Liver (tissue), 9 donors: Measurements from ENCODE around the gene DEFB110. TPM values are rescaled to one million over a fixed set of nuclear protein-coding genes. Genes with fewer than 3 reads are reported as not detected.

Experiments
- DNase-seq: peaks from one replicate; pipeline ENCODE4 v3.0.0-alpha.2; 2017; ENCODE audit warnings: low spot score
- H3K27ac ChIP-seq, 2 donors: one replicate each; pipeline ENCODE4 v1.7.0; 2013; ENCODE audit warnings: inconsistent platforms in 2 of 2, low read length in 2 of 2, control low read depth in 1 of 2, low read depth in 1 of 2, mild to moderate bottlenecking in 1 of 2
- H3K27me3 ChIP-seq, 4 donors: one replicate each; pipeline versions ENCODE4 v1.6.1 to v1.7.0; 2013; ENCODE audit warnings: low read length in 3 of 4, inconsistent platforms in 1 of 4, mild to moderate bottlenecking in 1 of 4, moderate library complexity in 1 of 4; ENCODE audit not compliant: control insufficient read depth in 4 of 4, insufficient read depth in 4 of 4
- H3K36me3 ChIP-seq, 4 donors: one replicate each; pipeline versions ENCODE4 v1.6.1 to v1.7.0; 2013; ENCODE audit warnings: low read length in 3 of 4, mild to moderate bottlenecking in 3 of 4, low read depth in 1 of 4, moderate library complexity in 1 of 4; ENCODE audit not compliant: control insufficient read depth in 4 of 4, insufficient read depth in 3 of 4
- H3K4me1 ChIP-seq, 4 donors: one replicate each; pipeline versions ENCODE4 v1.6.1 to v1.7.0; 2013; ENCODE audit warnings: low read length in 3 of 4, mild to moderate bottlenecking in 3 of 4, moderate library complexity in 1 of 4; ENCODE audit not compliant: control insufficient read depth in 4 of 4, insufficient read depth in 4 of 4
- H3K4me3 ChIP-seq, 3 donors: one replicate each; pipeline versions ENCODE4 v1.6.1 to v1.7.0; 2013; ENCODE audit warnings: low read length in 3 of 3, control low read depth in 1 of 3, low read depth in 1 of 3, mild to moderate bottlenecking in 1 of 3
- H3K9ac ChIP-seq, 2 donors: one replicate each; pipeline ENCODE4 v1.7.0; 2013; ENCODE audit warnings: low read length in 2 of 2, mild to moderate bottlenecking in 2 of 2, moderate library complexity in 2 of 2, control low read depth in 1 of 2, low read depth in 1 of 2
- H3K9me3 ChIP-seq, 4 donors: one replicate each; pipeline versions ENCODE4 v1.6.1 to v1.7.0; 2013; ENCODE audit warnings: low read length in 3 of 4; ENCODE audit not compliant: control insufficient read depth in 4 of 4
- EGR1 ChIP-seq, 2 donors: IDR thresholded peaks; 2 replicates each; pipeline ENCODE4 v1.6.1; 2016 to 2018; ENCODE audit warnings: antibody characterized with exemption in 2 of 2, low read depth in 2 of 2
- FOXA1 ChIP-seq: IDR thresholded peaks from 2 replicates; pipeline ENCODE4 v1.6.1; 2016; ENCODE audit warnings: antibody characterized with exemption
- FOXA2 ChIP-seq: IDR thresholded peaks from 2 replicates; pipeline ENCODE4 v1.6.1; 2016; ENCODE audit warnings: antibody characterized with exemption
- GABPA ChIP-seq, 2 donors: IDR thresholded peaks in 1 of 2; conservative IDR thresholded peaks in 1 of 2; 2 replicates each; pipeline ENCODE4 v1.6.1; 2016; ENCODE audit warnings: antibody characterized with exemption in 2 of 2, mild to moderate bottlenecking in 1 of 2, moderate library complexity in 1 of 2
- HNF4A ChIP-seq, 2 donors: conservative IDR thresholded peaks; 2 replicates each; pipeline ENCODE4 v1.6.1; 2016; ENCODE audit warnings: antibody characterized with exemption in 2 of 2, mild to moderate bottlenecking in 2 of 2
- HNF4G ChIP-seq: IDR thresholded peaks from 2 replicates; pipeline ENCODE4 v1.6.1; 2016; ENCODE audit warnings: antibody characterized with exemption
- JUND ChIP-seq, 2 donors: IDR thresholded peaks; 2 replicates each; pipeline ENCODE4 v1.6.1; 2016; ENCODE audit warnings: antibody characterized with exemption in 2 of 2
- NR2F2 ChIP-seq: IDR thresholded peaks from 2 replicates; pipeline ENCODE4 v1.6.1; 2016; ENCODE audit warnings: antibody characterized with exemption
- RAD21 ChIP-seq, 2 donors: IDR thresholded peaks; 2 replicates each; pipeline ENCODE4 v1.6.1; 2016; ENCODE audit warnings: antibody characterized with exemption in 2 of 2, mild to moderate bottlenecking in 2 of 2
- RXRA ChIP-seq, 2 donors: IDR thresholded peaks; 2 replicates each; pipeline ENCODE4 v1.6.1; 2017 to 2018; ENCODE audit warnings: antibody characterized with exemption in 2 of 2, mild to moderate bottlenecking in 1 of 2
- SP1 ChIP-seq: IDR thresholded peaks from 2 replicates; pipeline ENCODE4 v1.6.1; 2018; ENCODE audit warnings: antibody characterized with exemption, mild to moderate bottlenecking
- TAF1 ChIP-seq: conservative IDR thresholded peaks from 2 replicates; pipeline ENCODE4 v1.6.1; 2016; ENCODE audit warnings: antibody characterized with exemption, mild to moderate bottlenecking
- YY1 ChIP-seq: IDR thresholded peaks from 2 replicates; pipeline ENCODE4 v1.6.1; 2016; ENCODE audit warnings: antibody characterized with exemption, mild to moderate bottlenecking
- WGBS: extraction: QIAGEN DNeasy Blood & Tissue Kit; methylation state at CpG from one replicate; pipeline ENCODE4 v1.1.7; 2013; 5-methylcytosine and 5-hydroxymethylcytosine counted together
- polyA plus RNA-seq, 2 donors: library from polyadenylated mRNA; stranded (reverse) in 1 of 2; unstranded in 1 of 2; fragments of 200-250 nt in 1 of 2; fragments of >200 nt in 1 of 2; fragmentation: Nextera tagmentation in 1 of 2; extraction: Ambion mirVana in 1 of 2; gene quantifications; one replicate each; pipeline versions ENCODE4 v1.2.1 to v1.2.3, GENCODE V29; 2013 to 2015
- total RNA-seq, 2 donors: library from RNA; depleted of rRNA; stranded (reverse); fragments of >200 nt; gene quantifications; one replicate each; pipeline ENCODE4 v1.2.3, GENCODE V29; 2014
- TF ChIP-seq, protein P1 (sequence below): fragments of 150-350 bp; IDR thresholded peaks from 2 replicates; pipeline ENCODE4 v1.5.1; 2017; ENCODE audit warnings: improper control_type of control experiment, low read depth, low read length; ENCODE audit not compliant: missing input control
- TF ChIP-seq, protein P2 (sequence below): IDR thresholded peaks from 2 replicates; pipeline ENCODE4 v1.6.1; 2016; ENCODE audit warnings: antibody characterized with exemption
- TF ChIP-seq, protein P3 (sequence below): IDR thresholded peaks from 2 replicates; pipeline ENCODE4 v1.6.1; 2016; ENCODE audit warnings: antibody characterized with exemption, mild to moderate bottlenecking
- TF ChIP-seq, protein P4 (sequence below): IDR thresholded peaks from 2 replicates; pipeline ENCODE4 v1.6.1; 2016; ENCODE audit warnings: antibody characterized with exemption
- TF ChIP-seq, protein P5 (sequence below): IDR thresholded peaks from 2 replicates; pipeline ENCODE4 v1.6.1; 2016; ENCODE audit warnings: antibody characterized with exemption
- donor health status: healthy.
- donor health status: healthy.
- donor health status: healthy.
- donor health status: healthy.
- donor health status: healthy.

Gene DEFB110
- total and polyA plus RNA-seq, 4 donors: not detected

DNA sequence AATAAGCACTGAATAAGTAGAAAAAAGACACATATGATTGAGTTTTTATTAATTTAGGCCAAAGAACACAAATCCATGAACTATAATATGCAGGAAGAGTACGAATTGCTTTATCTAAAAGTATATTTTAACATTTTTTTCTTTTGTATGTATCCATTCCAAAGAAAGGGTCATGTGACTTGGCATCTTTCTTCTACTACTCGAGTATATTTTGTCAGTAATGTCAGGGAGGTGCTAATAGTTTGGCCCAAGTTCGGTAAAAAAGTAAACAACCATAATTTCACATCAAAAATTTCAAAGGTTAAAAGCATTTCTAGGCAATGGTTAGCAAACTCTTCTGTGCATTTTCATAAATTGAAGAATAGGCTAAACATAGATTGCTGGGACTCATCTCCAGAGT is 18.7 kb downstream of the DEFB110 start:
- Histone ChIP-seq H3K4me1 (no peaks in the 10 kb centered on the region), H3K9ac (no peak overlapping the region), H3K9me3 (no peaks in the 10 kb centered on the region), H3K36me3 (no peaks in the 10 kb centered on the region), H3K27me3 (no peaks in the 10 kb centered on the region), H3K27ac (no peak overlapping the region), H3K4me3 (no peak overlapping the region)
- 69% methylated on average over 3 of the region's 3 CpGs for WGBS
- DNase-seq: no peak
- TF ChIP-seq EGR1 (IDR thresholded peaks at IDR 0.05; ENCODE audit: low read depth in 2 of 2) (no peak), SP1 (no peak), HNF4A (conservative IDR thresholded peaks at IDR 0.05) (no peak), FOXA2 (no peak), JUND (IDR thresholded peaks at IDR 0.05) (no peak), YY1 (no peak), RAD21 (IDR thresholded peaks at IDR 0.05) (no peak), FOXA1 (no peak), NR2F2 (no peak), HNF4G (no peak), RXRA (IDR thresholded peaks at IDR 0.05) (no peak), TAF1 (no peak), GABPA (IDR thresholded peaks at IDR 0.05 in 1 of 2, conservative IDR thresholded peaks at IDR 0.05 in 1 of 2) (no peak)
- TF ChIP-seq, protein P1, sequence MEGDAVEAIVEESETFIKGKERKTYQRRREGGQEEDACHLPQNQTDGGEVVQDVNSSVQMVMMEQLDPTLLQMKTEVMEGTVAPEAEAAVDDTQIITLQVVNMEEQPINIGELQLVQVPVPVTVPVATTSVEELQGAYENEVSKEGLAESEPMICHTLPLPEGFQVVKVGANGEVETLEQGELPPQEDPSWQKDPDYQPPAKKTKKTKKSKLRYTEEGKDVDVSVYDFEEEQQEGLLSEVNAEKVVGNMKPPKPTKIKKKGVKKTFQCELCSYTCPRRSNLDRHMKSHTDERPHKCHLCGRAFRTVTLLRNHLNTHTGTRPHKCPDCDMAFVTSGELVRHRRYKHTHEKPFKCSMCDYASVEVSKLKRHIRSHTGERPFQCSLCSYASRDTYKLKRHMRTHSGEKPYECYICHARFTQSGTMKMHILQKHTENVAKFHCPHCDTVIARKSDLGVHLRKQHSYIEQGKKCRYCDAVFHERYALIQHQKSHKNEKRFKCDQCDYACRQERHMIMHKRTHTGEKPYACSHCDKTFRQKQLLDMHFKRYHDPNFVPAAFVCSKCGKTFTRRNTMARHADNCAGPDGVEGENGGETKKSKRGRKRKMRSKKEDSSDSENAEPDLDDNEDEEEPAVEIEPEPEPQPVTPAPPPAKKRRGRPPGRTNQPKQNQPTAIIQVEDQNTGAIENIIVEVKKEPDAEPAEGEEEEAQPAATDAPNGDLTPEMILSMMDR: no peak
- TF ChIP-seq, protein P2, sequence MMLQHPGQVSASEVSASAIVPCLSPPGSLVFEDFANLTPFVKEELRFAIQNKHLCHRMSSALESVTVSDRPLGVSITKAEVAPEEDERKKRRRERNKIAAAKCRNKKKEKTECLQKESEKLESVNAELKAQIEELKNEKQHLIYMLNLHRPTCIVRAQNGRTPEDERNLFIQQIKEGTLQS: no peak
- TF ChIP-seq, protein P3, sequence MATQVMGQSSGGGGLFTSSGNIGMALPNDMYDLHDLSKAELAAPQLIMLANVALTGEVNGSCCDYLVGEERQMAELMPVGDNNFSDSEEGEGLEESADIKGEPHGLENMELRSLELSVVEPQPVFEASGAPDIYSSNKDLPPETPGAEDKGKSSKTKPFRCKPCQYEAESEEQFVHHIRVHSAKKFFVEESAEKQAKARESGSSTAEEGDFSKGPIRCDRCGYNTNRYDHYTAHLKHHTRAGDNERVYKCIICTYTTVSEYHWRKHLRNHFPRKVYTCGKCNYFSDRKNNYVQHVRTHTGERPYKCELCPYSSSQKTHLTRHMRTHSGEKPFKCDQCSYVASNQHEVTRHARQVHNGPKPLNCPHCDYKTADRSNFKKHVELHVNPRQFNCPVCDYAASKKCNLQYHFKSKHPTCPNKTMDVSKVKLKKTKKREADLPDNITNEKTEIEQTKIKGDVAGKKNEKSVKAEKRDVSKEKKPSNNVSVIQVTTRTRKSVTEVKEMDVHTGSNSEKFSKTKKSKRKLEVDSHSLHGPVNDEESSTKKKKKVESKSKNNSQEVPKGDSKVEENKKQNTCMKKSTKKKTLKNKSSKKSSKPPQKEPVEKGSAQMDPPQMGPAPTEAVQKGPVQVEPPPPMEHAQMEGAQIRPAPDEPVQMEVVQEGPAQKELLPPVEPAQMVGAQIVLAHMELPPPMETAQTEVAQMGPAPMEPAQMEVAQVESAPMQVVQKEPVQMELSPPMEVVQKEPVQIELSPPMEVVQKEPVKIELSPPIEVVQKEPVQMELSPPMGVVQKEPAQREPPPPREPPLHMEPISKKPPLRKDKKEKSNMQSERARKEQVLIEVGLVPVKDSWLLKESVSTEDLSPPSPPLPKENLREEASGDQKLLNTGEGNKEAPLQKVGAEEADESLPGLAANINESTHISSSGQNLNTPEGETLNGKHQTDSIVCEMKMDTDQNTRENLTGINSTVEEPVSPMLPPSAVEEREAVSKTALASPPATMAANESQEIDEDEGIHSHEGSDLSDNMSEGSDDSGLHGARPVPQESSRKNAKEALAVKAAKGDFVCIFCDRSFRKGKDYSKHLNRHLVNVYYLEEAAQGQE: no peak
- TF ChIP-seq, protein P4, sequence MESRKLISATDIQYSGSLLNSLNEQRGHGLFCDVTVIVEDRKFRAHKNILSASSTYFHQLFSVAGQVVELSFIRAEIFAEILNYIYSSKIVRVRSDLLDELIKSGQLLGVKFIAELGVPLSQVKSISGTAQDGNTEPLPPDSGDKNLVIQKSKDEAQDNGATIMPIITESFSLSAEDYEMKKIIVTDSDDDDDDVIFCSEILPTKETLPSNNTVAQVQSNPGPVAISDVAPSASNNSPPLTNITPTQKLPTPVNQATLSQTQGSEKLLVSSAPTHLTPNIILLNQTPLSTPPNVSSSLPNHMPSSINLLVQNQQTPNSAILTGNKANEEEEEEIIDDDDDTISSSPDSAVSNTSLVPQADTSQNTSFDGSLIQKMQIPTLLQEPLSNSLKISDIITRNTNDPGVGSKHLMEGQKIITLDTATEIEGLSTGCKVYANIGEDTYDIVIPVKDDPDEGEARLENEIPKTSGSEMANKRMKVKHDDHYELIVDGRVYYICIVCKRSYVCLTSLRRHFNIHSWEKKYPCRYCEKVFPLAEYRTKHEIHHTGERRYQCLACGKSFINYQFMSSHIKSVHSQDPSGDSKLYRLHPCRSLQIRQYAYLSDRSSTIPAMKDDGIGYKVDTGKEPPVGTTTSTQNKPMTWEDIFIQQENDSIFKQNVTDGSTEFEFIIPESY: no peak

DNA sequence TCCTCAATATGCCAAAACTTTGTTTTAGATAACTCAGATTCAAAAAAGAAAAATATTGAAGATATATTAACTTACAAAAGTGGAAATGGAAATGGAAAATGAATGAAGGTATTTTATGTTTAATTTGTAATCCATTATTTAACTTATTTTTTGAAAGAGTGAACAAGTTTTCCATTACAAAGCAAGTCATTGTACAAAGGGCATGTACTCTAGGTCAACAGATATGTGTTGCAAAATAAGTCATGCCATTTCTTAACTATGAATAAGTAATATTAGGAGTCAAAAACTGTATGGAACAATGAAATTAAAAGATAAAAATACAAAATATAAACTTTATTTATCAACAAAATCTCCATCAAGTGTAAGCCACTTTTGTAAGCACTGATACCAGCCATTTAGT is 26.5 kb downstream of the DEFB110 start:
- Histone ChIP-seq H3K4me3 (no peak overlapping the region), H3K9ac (no peak overlapping the region), H3K36me3 (no peaks in the 10 kb centered on the region), H3K27me3 (no peaks in the 10 kb centered on the region), H3K9me3 (no peaks in the 10 kb centered on the region), H3K4me1 (no peaks in the 10 kb centered on the region), H3K27ac (no peak overlapping the region)
- no peak for DNase-seq
- TF ChIP-seq, protein P5, sequence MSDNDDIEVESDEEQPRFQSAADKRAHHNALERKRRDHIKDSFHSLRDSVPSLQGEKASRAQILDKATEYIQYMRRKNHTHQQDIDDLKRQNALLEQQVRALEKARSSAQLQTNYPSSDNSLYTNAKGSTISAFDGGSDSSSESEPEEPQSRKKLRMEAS: no peak
- no peak for TF ChIP-seq TAF1
- TF ChIP-seq FOXA1: no peak
- TF ChIP-seq JUND (IDR thresholded peaks at IDR 0.05): peak in 1 of 2 donors; percentile 46
- TF ChIP-seq, protein P1: no peak
- no peak for TF ChIP-seq GABPA (IDR thresholded peaks at IDR 0.05 in 1 of 2, conservative IDR thresholded peaks at IDR 0.05 in 1 of 2)
- TF ChIP-seq, protein P4: peak; percentile 45
- no peak for TF ChIP-seq RAD21 (IDR thresholded peaks at IDR 0.05)
- peak; percentile 33 to 77 for TF ChIP-seq EGR1 (IDR thresholded peaks at IDR 0.05; ENCODE audit: low read depth in 2 of 2)
- TF ChIP-seq YY1: peak; percentile 39
- TF ChIP-seq NR2F2: no peak
- no peak for TF ChIP-seq HNF4G
- TF ChIP-seq RXRA (IDR thresholded peaks at IDR 0.05): peak; percentile 81 to 85
